Mesenchymal stem cell (in vitro differentiated cells and primary cell): ENCODE data around the gene ZNF214.

Source experiments
- DNase-seq: peaks from one replicate; pipeline ENCODE4 v3.0.0-alpha.2; 2013
- H2AFZ ChIP-seq: one replicate; pipeline ENCODE4 v1.6.1; 2013; ENCODE audit warnings: low read depth, mild to moderate bottlenecking, control low read depth, inconsistent platforms, low read length, moderate library complexity
- H2AK5ac ChIP-seq: 2 replicates; pipeline ENCODE4 v1.6.1; 2013; ENCODE audit warnings: low read length, moderate library complexity, mild to moderate bottlenecking, inconsistent platforms; ENCODE audit not compliant: severe bottlenecking
- H2BK120ac ChIP-seq: one replicate; pipeline ENCODE4 v1.6.1; 2013; ENCODE audit warnings: low read depth, mild to moderate bottlenecking, inconsistent platforms, low read length, moderate library complexity
- H2BK12ac ChIP-seq, 2 experiments: one replicate each; pipeline ENCODE4 v1.6.1; 2013; ENCODE audit warnings: inconsistent platforms in 2 of 2, low read length in 2 of 2, mild to moderate bottlenecking in 2 of 2, moderate library complexity in 2 of 2, control low read depth in 1 of 2
- H2BK15ac ChIP-seq: one replicate; pipeline ENCODE4 v1.6.1; 2013; ENCODE audit warnings: mild to moderate bottlenecking, low read depth, inconsistent platforms; ENCODE audit not compliant: poor library complexity, severe bottlenecking
- H2BK5ac ChIP-seq: 2 replicates; pipeline ENCODE4 v1.6.1; 2013; ENCODE audit warnings: low read depth, mild to moderate bottlenecking, low read length, control low read depth, inconsistent platforms; ENCODE audit not compliant: poor library complexity, severe bottlenecking
- H3K14ac ChIP-seq, 2 experiments: one replicate each; pipeline ENCODE4 v1.6.1; 2013; ENCODE audit warnings: inconsistent platforms in 2 of 2, low read length in 2 of 2, control low read depth in 1 of 2, mild to moderate bottlenecking in 1 of 2, moderate library complexity in 1 of 2
- H3K18ac ChIP-seq, 2 experiments: one replicate each; pipeline ENCODE4 v1.6.1; 2013; ENCODE audit warnings: inconsistent platforms in 2 of 2, low read length in 2 of 2, control low read depth in 1 of 2, low read depth in 1 of 2, mild to moderate bottlenecking in 1 of 2
- H3K23ac ChIP-seq, 2 experiments: one replicate each; pipeline ENCODE4 v1.6.1; 2013; ENCODE audit warnings: inconsistent platforms in 2 of 2, low read length in 2 of 2, mild to moderate bottlenecking in 2 of 2, moderate library complexity in 2 of 2, control low read depth in 1 of 2
- H3K27ac ChIP-seq: 2 replicates; pipeline ENCODE4 v1.5.1; 2013; ENCODE audit warnings: mild to moderate bottlenecking, moderate library complexity, low read length, control low read depth, inconsistent platforms; ENCODE audit not compliant: poor library complexity, severe bottlenecking
- H3K27me3 ChIP-seq, 2 experiments: 2 replicates each; pipeline versions ENCODE4 v1.6.1 to v1.7.0; 2013; ENCODE audit warnings: low read length in 2 of 2, mild to moderate bottlenecking in 2 of 2, moderate library complexity in 2 of 2, control low read depth in 1 of 2, inconsistent platforms in 1 of 2; ENCODE audit not compliant: control insufficient read depth in 1 of 2, insufficient read depth in 1 of 2
- H3K36me3 ChIP-seq, 2 experiments: 2 replicates each; pipeline versions ENCODE4 v1.6.1 to v1.7.0; 2013; ENCODE audit warnings: low read length in 2 of 2, control low read depth in 1 of 2, inconsistent platforms in 1 of 2, low read depth in 1 of 2, mild to moderate bottlenecking in 1 of 2; ENCODE audit not compliant: insufficient read depth in 2 of 2, control insufficient read depth in 1 of 2
- H3K4ac ChIP-seq, 2 experiments: one replicate each; pipeline ENCODE4 v1.6.1; 2013; ENCODE audit warnings: inconsistent platforms in 2 of 2, low read length in 2 of 2, mild to moderate bottlenecking in 2 of 2, moderate library complexity in 2 of 2, control low read depth in 1 of 2, low read depth in 1 of 2
- H3K4me1 ChIP-seq: 2 replicates; pipeline ENCODE4 v1.6.1; 2013; ENCODE audit warnings: low read depth, low read length, control low read depth; ENCODE audit not compliant: control insufficient read depth, insufficient read depth
- H3K4me2 ChIP-seq: 2 replicates; pipeline ENCODE4 v1.6.1; 2013; ENCODE audit warnings: low read length, mild to moderate bottlenecking, inconsistent platforms; ENCODE audit not compliant: poor library complexity, severe bottlenecking
- H3K4me3 ChIP-seq, 2 experiments: 2 replicates each; pipeline versions ENCODE4 v1.5.1 to v1.7.0; 2013; ENCODE audit warnings: low read length in 2 of 2, mild to moderate bottlenecking in 2 of 2, control low read depth in 1 of 2, low read depth in 1 of 2; ENCODE audit not compliant: insufficient read depth in 1 of 2
- H3K79me1 ChIP-seq: replicated peaks from 2 replicates; pipeline ENCODE4 v1.6.1; 2013; ENCODE audit warnings: mild to moderate bottlenecking, control low read depth, low read length, inconsistent platforms; ENCODE audit not compliant: poor library complexity, severe bottlenecking
- H3K9ac ChIP-seq: 2 replicates; pipeline ENCODE4 v1.7.0; 2013; ENCODE audit warnings: mild to moderate bottlenecking, low read length, moderate library complexity
- H3K9me3 ChIP-seq: 2 replicates; pipeline ENCODE4 v1.7.0; 2013; ENCODE audit warnings: mild to moderate bottlenecking, low read length; ENCODE audit not compliant: control insufficient read depth
- H4K8ac ChIP-seq: one replicate; pipeline ENCODE4 v1.6.1; 2013; ENCODE audit warnings: inconsistent platforms, mild to moderate bottlenecking, low read length, moderate library complexity
- H4K91ac ChIP-seq: one replicate; pipeline ENCODE4 v1.6.1; 2013; ENCODE audit warnings: mild to moderate bottlenecking, low read length, inconsistent platforms
- WGBS: methylation state at CpG from one replicate; pipeline ENCODE4 v1.1.7; 2013; ENCODE audit warnings: mixed read lengths; 5-methylcytosine and 5-hydroxymethylcytosine counted together

ZNF214 gene

DNA sequence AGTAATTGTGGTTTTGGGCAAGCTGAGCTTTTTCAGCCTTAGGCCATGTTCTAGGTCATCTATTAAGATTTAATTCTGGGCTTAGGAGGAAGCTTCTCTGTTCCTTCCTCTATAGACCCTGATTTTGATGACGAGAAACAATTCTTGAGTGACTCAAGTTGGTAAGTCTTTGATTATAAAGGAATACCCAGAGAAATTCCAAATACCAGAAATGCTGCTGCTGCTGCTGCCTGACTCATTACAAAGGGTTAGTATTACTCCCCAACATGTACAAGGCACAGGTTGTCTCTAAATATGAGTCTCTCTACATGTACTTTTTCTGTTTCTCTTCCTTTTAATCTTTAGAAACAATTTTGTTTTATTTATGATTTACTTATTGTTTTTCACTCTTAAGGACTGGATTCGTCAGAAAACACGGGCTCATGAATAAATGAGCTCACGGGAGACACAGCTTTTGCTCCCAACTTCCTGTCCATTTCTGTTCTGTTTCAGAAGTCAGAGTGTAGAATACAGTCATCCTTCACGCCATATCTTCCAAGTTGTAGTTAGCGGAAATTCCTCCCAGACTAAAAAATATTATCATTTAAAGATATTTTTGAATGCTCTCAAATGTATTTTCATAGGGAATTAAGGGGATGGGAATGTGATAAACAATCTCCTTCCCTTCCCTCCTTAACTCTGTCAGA lies 36.8 kb upstream of the ZNF214 start:
- no peak overlapping the region for H3K27ac ChIP-seq
- WGBS = 81% methylated on average over 3 of the region's 6 CpGs
- no peak overlapping the region for H3K4me2 ChIP-seq
- H3K79me1 ChIP-seq = no peaks in the 10 kb centered on the region
- no peak overlapping the region for H3K23ac ChIP-seq
- H3K4me1 ChIP-seq = no peaks in the 10 kb centered on the region
- H2BK15ac ChIP-seq = no peak overlapping the region
- no peak overlapping the region for H3K9ac ChIP-seq
- H3K14ac ChIP-seq = no peak overlapping the region
- no peak overlapping the region for H2BK12ac ChIP-seq
- H2AFZ ChIP-seq = no peak overlapping the region
- H3K27me3 ChIP-seq = no peaks in the 10 kb centered on the region
- H2AK5ac ChIP-seq = no peak overlapping the region
- H3K9me3 ChIP-seq = no peaks in the 10 kb centered on the region
- no peaks in the 10 kb centered on the region for H3K36me3 ChIP-seq
- no peak for DNase-seq
- H3K4ac ChIP-seq = no peak overlapping the region
- no peak overlapping the region for H4K8ac ChIP-seq
- H3K4me3 ChIP-seq = no peak overlapping the region
- H2BK120ac ChIP-seq = no peak overlapping the region
- H2BK5ac ChIP-seq = no peak overlapping the region
- no peak overlapping the region for H3K18ac ChIP-seq
- no peak overlapping the region for H4K91ac ChIP-seq

DNA sequence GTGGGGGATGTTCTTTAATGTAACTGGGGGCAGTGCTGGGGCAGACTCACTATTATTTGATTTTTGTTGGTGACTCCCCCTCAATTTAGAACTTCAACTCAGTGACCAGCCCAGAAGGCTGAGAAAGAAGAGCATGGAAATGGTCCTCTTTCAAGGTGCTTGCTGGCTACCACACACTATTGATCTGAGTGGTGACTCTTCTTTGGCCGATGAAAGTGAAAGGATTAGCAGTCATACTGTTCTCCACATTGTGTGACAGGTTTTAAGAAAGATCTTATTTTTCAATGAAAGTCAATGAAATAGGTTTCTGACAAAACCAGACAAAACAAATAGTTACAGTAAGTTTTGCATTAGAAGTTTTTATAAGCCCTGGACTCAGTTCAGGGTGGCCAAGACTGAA lies 30.0 kb upstream of the ZNF214 start:
- H3K27ac ChIP-seq = no peak overlapping the region
- H3K4me2 ChIP-seq = no peak overlapping the region
- no peak overlapping the region for H3K4ac ChIP-seq
- H2BK120ac ChIP-seq = no peak overlapping the region
- H3K27me3 ChIP-seq = no peaks in the 10 kb centered on the region
- no peak overlapping the region for H2AK5ac ChIP-seq
- no peak overlapping the region for H3K14ac ChIP-seq
- no peak overlapping the region for H2BK15ac ChIP-seq
- H2BK5ac ChIP-seq = no peak overlapping the region
- no peak overlapping the region for H3K4me3 ChIP-seq
- no peak for DNase-seq
- no peaks in the 10 kb centered on the region for H3K9me3 ChIP-seq
- 85% methylated on average over 1 of the region's 1 CpG for WGBS
- H3K36me3 ChIP-seq = no peaks in the 10 kb centered on the region
- H3K4me1 ChIP-seq = no peaks in the 10 kb centered on the region
- no peak overlapping the region for H3K9ac ChIP-seq
- H4K91ac ChIP-seq = no peak overlapping the region
- no peak overlapping the region for H2BK12ac ChIP-seq
- no peak overlapping the region for H4K8ac ChIP-seq
- H3K79me1 ChIP-seq = no peaks in the 10 kb centered on the region
- no peak overlapping the region for H3K23ac ChIP-seq
- no peak overlapping the region for H2AFZ ChIP-seq
- H3K18ac ChIP-seq = no peak overlapping the region

DNA sequence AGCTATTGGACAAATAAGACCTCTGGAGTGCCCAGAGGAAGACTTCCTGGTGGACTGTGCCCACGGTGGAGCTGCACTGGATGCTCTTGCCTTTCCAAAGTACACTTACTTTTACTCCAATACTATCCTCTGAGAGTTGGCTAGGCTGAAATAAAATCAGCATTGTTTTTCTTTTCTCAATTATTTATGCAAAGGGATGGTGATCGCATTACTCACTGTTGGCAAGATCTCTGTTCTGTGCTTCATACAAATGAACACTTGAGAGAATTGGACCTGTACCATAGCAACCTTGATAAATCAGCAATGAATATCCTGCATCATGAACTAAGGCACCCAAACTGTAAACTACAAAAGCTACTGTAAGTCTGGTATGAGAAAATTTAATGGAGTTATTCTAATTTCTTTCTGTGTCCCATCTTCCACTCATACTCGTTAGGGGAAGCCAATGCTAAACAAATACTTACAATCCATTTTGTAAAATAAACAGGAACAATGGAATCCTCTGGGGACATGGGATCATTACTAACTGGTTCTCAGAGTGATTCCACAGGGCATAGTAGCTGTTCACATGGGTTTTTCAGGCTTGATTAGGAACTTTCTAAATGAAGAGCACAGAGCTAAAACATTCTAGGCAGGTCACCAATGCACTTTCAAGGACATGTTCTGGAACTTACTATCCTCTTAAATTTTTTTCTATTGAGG lies 26.5 kb upstream of the ZNF214 start:
- Histone ChIP-seq H3K9ac (peak overlapping the region; percentile 33), H3K18ac (no peak overlapping the region), H3K14ac (no peak overlapping the region), H3K9me3 (no peaks in the 10 kb centered on the region), H3K4me2 (no peak overlapping the region), H4K91ac (no peak overlapping the region), H3K4ac (no peak overlapping the region), H3K79me1 (no peaks in the 10 kb centered on the region), H2BK5ac (no peak overlapping the region), H2AFZ (no peak overlapping the region), H4K8ac (no peak overlapping the region), H3K4me1 (no peaks in the 10 kb centered on the region), H2BK120ac (no peak overlapping the region), H2BK12ac (no peak overlapping the region), H3K27me3 (no peaks in the 10 kb centered on the region), H2AK5ac (no peak overlapping the region), H2BK15ac (no peak overlapping the region), H3K23ac (no peak overlapping the region), H3K4me3 (no peak overlapping the region), H3K27ac (no peak overlapping the region), H3K36me3 (no peaks in the 10 kb centered on the region)
- whole genome bisulfite sequencing = 100% methylated on average over 1 of the region's 3 CpGs
- peak; percentile 23 for DNase-seq

DNA sequence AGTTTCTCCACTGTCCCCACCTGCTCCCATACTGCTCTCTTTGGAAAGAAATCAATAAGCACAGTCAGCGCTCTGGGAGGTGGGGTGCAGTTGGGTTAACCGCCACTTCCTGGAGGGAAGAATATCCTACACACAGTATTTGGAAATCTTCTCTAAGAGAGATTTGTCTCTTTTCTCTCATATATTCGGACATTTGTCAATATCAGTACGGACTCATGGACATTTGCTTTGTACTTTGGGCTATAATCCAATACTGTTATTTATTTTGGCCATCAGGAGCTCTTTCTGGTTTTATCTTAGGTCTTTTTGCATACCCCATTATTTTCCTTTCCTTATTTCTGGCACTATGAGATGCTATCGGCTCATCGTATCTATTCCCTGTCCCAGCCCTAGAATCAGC lies 13.9 kb upstream of the ZNF214 start:
- Histone ChIP-seq H3K79me1 (no peaks in the 10 kb centered on the region), H3K4me1 (no peaks in the 10 kb centered on the region), H3K9me3 (no peaks in the 10 kb centered on the region), H3K14ac (no peak overlapping the region), H3K27me3 (peaks cover 0 to 3% of the 10 kb centered on the region in 2 experiments), H3K4me2 (no peak overlapping the region), H2BK120ac (no peak overlapping the region), H4K91ac (no peak overlapping the region), H2AFZ (no peak overlapping the region), H3K4ac (no peak overlapping the region), H2BK5ac (no peak overlapping the region), H4K8ac (no peak overlapping the region), H3K27ac (no peak overlapping the region), H2BK12ac (no peak overlapping the region), H3K4me3 (no peak overlapping the region), H3K36me3 (no peaks in the 10 kb centered on the region), H3K18ac (no peak overlapping the region), H3K23ac (no peak overlapping the region), H3K9ac (no peak overlapping the region), H2BK15ac (no peak overlapping the region), H2AK5ac (no peak overlapping the region)
- whole genome bisulfite sequencing = 95% methylated on average over 4 of the region's 6 CpGs
- no peak for DNase-seq
